Upper lobe of left lung (tissue), 6 donors: ENCODE data around the gene ZNF775. TPM values are rescaled to one million over a fixed set of nuclear protein-coding genes. Genes with fewer than 3 reads are reported as not detected.

Experiments used
- ATAC-seq, 2 donors: fragments of 200-7000 bp; cut with Tn5 transposase; one replicate each; pipeline ENCODE4 v1.9.1; 2022; ENCODE audit warnings: mild to moderate bottlenecking in 2 of 2, moderate library complexity in 2 of 2; ENCODE audit not compliant: low FRiP score in 2 of 2
- DNase-seq, 2 donors: peaks; one replicate each; pipeline ENCODE4 v3.0.0-alpha.2; 2019 to 2020
- H3K27ac ChIP-seq, 4 donors: fragments of 200-600 bp; sonication (generic); one replicate each; pipeline ENCODE4 v1.5.1; 2016 to 2019
- H3K27me3 ChIP-seq, 4 donors: fragments of 200-600 bp; sonication (generic); one replicate each; pipeline ENCODE4 v1.5.1; 2017 to 2019
- H3K36me3 ChIP-seq, 4 donors: fragments of 200-600 bp; sonication (generic); one replicate each; pipeline ENCODE4 v1.5.1; 2016 to 2019
- H3K4me1 ChIP-seq, 4 donors: fragments of 200-600 bp; sonication (generic); one replicate each; pipeline ENCODE4 v1.5.1; 2018 to 2019
- H3K4me3 ChIP-seq, 4 donors: fragments of 200-600 bp; sonication (generic); one replicate each; pipeline ENCODE4 v1.5.1; 2017 to 2019; ENCODE audit warnings: mild to moderate bottlenecking in 2 of 4, moderate library complexity in 1 of 4
- H3K9me3 ChIP-seq, 4 donors: fragments of 200-600 bp; sonication (generic); one replicate each; pipeline ENCODE4 v1.5.1; 2018 to 2019
- CTCF ChIP-seq, 6 experiments: fragments of 450-650 bp in 4 of 6; fragments of 200-600 bp in 2 of 6; sonication (generic) in 2 of 6; IDR thresholded peaks; one replicate each; pipeline ENCODE4 v1.5.1; 2016 to 2019; ENCODE audit warnings: antibody characterized with exemption in 6 of 6
- EP300 ChIP-seq, 4 donors: sonication (generic); formaldehyde crosslinking; IDR thresholded peaks; one replicate each; pipeline ENCODE4 v1.5.1; 2017; ENCODE audit warnings: antibody characterized with exemption in 4 of 4, control low read depth in 2 of 4
- POLR2A ChIP-seq, 4 donors: fragments of 450-650 bp; IDR thresholded peaks; one replicate each; pipeline ENCODE4 v1.5.1; 2016 to 2017; ENCODE audit warnings: antibody characterized with exemption in 4 of 4, mild to moderate bottlenecking in 2 of 4
- POLR2AphosphoS5 ChIP-seq, 2 donors: sonication (generic); formaldehyde crosslinking; IDR thresholded peaks; one replicate each; pipeline ENCODE4 v1.5.1; 2017; ENCODE audit warnings: antibody characterized with exemption in 2 of 2
- WGBS, 2 donors: methylation state at CpG; one replicate each; pipeline ENCODE4 v1.1.5; 2017 to 2018; 5-methylcytosine and 5-hydroxymethylcytosine counted together
- total RNA-seq, 6 donors: library from RNA; depleted of rRNA in 4 of 6; stranded (reverse); fragments of >200 nt in 4 of 6; gene quantifications; one replicate each; pipeline versions ENCODE4 v1.1.0 to v1.2.1, GENCODE V29; 2016 to 2021
- donor health status: DM: no; HTN: no; CAD: no; lungs with moderate emphysema.
- donor health status: DM: no; HTN: yes; CAD: no; lungs with severe emphysema.

ZNF775 gene
- total RNA-seq, 6 donors from 2014 or later, result 3.0 to 6.5 (median 5.5) TPM

DNA sequence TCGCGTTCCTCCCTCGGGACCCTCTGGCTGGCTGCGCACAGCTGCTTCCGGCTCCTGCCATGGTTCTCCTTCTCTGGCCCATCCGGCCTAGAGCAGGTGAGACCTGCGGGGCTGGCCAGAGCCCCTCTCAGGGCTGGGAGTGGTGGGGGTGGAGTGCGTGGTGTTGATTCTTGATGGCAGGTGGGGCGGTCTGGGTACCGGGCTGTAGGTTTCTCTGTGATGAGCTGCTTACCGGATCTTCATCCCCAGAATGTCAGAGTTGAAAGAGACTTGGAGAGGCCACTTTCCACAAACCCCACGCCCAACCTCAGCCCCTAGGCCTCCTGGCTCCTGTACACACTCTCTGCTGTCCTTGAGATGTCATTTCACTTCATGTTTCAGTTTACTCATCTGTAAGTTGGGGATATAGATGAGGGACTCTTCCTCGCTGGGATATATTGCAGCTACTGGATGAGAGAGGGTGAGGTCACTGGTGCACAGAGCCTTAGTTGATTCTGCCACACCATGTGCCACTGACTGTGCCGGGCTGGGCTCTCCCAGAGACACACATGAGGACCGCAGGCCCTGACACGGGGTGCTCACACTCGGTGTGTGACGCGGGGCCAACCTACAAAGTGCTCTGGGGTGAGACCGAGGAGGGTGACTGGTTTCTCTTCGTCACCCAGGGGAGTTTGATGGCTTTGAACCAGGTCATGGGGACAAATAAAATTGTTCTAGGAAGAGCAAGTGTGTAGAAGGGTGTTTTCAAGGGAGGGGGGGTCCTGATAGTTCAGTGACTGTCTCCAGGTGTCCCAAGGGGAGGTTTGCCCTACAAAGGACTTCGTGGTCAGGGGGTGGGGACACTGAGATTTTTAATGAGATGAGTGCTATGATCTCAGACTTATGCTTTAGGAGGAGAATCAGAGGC, 29.5 kb downstream of the ZNF775 start:
- H3K4me3 ChIP-seq, result no peak overlapping the region
- H3K36me3 ChIP-seq, result peaks cover 0 to 17% (median 6%) of the 10 kb centered on the region in 4 donors
- ATAC-seq, result no peak
- 88 to 97% methylated on average over 9 to 22 of the region's 22 CpGs for WGBS, 2 donors
- no peak overlapping the region for H3K27ac ChIP-seq
- TF ChIP-seq EP300 (IDR thresholded peaks at IDR 0.05) (no peak), POLR2A (IDR thresholded peaks at IDR 0.05) (no peak), CTCF (IDR thresholded peaks at IDR 0.05) (no peak), POLR2AphosphoS5 (IDR thresholded peaks at IDR 0.05) (no peak)
- peak; percentile 17 to 50 for DNase-seq
- no peaks in the 10 kb centered on the region for H3K27me3 ChIP-seq
- peaks cover 20 to 26% (median 25%) of the 10 kb centered on the region in 4 donors for H3K4me1 ChIP-seq
- no peaks in the 10 kb centered on the region for H3K9me3 ChIP-seq

GRCh38 chr7:150409300-150410030, 30.3 kb downstream of the ZNF775 start:
- 78 to 86% methylated on average over 10 of the region's 10 CpGs for WGBS, 2 donors
- H3K4me1 ChIP-seq, result peaks cover 12 to 18% (median 17%) of the 10 kb centered on the region in 4 donors
- TF ChIP-seq CTCF (IDR thresholded peaks at IDR 0.05) (no peak), POLR2A (IDR thresholded peaks at IDR 0.05) (no peak), EP300 (IDR thresholded peaks at IDR 0.05) (no peak)
- DNase-seq (peak in 1 of 2 donors; percentile 15), ATAC-seq (no peak)
- no peaks in the 10 kb centered on the region for H3K27me3 ChIP-seq
- no peaks in the 10 kb centered on the region for H3K9me3 ChIP-seq
- peaks cover 0 to 17% (median 6%) of the 10 kb centered on the region in 4 donors for H3K36me3 ChIP-seq
- H3K27ac ChIP-seq, result no peak overlapping the region
- H3K4me3 ChIP-seq, result no peak overlapping the region

- Histone ChIP-seq H3K27ac (no peak overlapping the region), H3K36me3 (peaks cover 0 to 17% (median 6%) of the 10 kb centered on the region in 4 donors), H3K27me3 (no peaks in the 10 kb centered on the region), H3K4me3 (no peak overlapping the region), H3K4me1 (peaks cover 11 to 17% (median 15%) of the 10 kb centered on the region in 4 donors), H3K9me3 (no peaks in the 10 kb centered on the region)
- WGBS, 2 donors, result 60 to 98% methylated on average over 2 to 7 of the region's 7 CpGs
- no peak for ATAC-seq
- peak in 1 of 2 donors; percentile 15 for DNase-seq
- no peak for TF ChIP-seq POLR2A (IDR thresholded peaks at IDR 0.05)
- no peak for TF ChIP-seq EP300 (IDR thresholded peaks at IDR 0.05)
- no peak for TF ChIP-seq POLR2AphosphoS5 (IDR thresholded peaks at IDR 0.05)
- TF ChIP-seq CTCF (IDR thresholded peaks at IDR 0.05), result no peak
Measured at GRCh38 chr7:150410131-150410530, 31.0 kb downstream of the ZNF775 start.

GRCh38 chr7:150410680-150411346, 31.7 kb downstream of the ZNF775 start:
- no peaks in the 10 kb centered on the region for H3K27me3 ChIP-seq
- no peak for TF ChIP-seq CTCF (IDR thresholded peaks at IDR 0.05)
- TF ChIP-seq POLR2AphosphoS5 (IDR thresholded peaks at IDR 0.05), result no peak
- no peak for TF ChIP-seq POLR2A (IDR thresholded peaks at IDR 0.05)
- TF ChIP-seq EP300 (IDR thresholded peaks at IDR 0.05), result no peak
- ATAC-seq (no peak), DNase-seq (no peak)
- no peak overlapping the region for H3K27ac ChIP-seq
- H3K9me3 ChIP-seq, result no peaks in the 10 kb centered on the region
- H3K4me3 ChIP-seq, result no peak overlapping the region
- H3K4me1 ChIP-seq, result peaks cover 11 to 16% (median 14%) of the 10 kb centered on the region in 4 donors
- 83 to 87% methylated on average over 10 of the region's 10 CpGs for WGBS, 2 donors
- peaks cover 0 to 17% (median 6%) of the 10 kb centered on the region in 4 donors for H3K36me3 ChIP-seq
